ENCODE measurements around the gene EDNRA.

DNA sequence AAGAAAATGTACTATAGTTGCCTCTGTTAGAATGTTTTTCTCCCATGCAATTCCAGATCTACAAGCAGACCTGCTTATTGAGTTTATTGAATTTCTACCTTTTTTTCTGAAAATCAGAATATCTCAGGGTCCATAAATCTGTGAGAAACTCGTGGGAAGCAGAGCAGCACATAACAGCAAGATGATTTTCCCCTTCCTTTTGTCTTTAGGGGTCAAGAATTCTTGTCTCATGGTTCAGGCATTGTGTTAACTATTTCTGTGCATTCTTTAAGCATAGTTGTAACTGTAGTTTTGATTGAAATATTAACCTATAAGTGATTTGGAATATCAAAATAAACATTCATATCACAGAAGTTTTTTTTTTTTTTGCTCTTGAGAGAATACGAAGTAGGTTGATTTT, 11.4 kb downstream of the EDNRA start:
- TF ChIP-seq, protein P1, sequence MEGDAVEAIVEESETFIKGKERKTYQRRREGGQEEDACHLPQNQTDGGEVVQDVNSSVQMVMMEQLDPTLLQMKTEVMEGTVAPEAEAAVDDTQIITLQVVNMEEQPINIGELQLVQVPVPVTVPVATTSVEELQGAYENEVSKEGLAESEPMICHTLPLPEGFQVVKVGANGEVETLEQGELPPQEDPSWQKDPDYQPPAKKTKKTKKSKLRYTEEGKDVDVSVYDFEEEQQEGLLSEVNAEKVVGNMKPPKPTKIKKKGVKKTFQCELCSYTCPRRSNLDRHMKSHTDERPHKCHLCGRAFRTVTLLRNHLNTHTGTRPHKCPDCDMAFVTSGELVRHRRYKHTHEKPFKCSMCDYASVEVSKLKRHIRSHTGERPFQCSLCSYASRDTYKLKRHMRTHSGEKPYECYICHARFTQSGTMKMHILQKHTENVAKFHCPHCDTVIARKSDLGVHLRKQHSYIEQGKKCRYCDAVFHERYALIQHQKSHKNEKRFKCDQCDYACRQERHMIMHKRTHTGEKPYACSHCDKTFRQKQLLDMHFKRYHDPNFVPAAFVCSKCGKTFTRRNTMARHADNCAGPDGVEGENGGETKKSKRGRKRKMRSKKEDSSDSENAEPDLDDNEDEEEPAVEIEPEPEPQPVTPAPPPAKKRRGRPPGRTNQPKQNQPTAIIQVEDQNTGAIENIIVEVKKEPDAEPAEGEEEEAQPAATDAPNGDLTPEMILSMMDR (conservative IDR thresholded peaks at IDR 0.05): no peak
- no peak for TF ChIP-seq ZFX (IDR thresholded peaks at IDR 0.05)
